C4-2B (cell line): ENCODE data around the gene HSP90AA1.

Experiments used
- H3K27ac ChIP-seq: fragments of 450-650 bp; 2 replicates; pipeline ENCODE4 v1.5.1; 2017
- ZFX ChIP-seq: fragments of 450-650 bp; IDR thresholded peaks from 2 replicates; pipeline ENCODE4 v1.6.1; 2017
- TF ChIP-seq, protein P1 (sequence below): fragments of 450-650 bp; conservative IDR thresholded peaks from 2 replicates; pipeline ENCODE4 v1.5.1; 2017; ENCODE audit warnings: mild to moderate bottlenecking

HSP90AA1 gene

DNA sequence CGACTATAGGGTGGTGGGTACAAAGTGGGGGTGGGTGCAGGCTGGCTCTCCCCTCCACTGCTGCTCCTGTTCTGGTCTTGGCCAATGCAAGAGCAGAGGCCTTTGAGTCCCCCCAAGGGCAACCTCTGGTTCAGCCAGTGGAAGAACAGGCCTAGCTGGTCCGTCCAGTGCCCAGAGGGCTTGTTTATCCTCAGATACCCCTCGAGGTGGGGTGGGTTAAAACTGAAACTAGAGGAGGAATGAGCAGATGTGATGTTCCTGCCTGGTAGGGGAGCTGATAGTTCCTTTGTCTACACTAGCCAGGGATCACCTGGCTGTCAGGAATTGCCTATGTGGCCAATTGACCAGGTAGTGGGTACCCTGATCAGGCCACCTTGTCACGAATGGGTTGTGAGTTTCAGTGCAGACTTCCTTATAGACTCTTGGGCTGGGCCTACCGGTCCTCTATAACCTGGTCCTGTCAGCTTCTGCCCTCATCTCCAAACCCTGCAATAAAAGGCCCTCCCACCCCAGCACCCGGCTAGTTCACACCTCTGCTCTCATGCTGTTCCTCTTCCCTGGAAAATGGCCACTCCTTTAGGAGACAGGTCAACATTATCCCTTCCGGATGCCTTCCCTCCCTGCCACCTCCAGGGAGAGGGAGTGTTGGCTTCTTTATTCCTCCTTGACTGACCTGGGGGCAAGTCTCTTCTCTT is 10.7 kb upstream of the HSP90AA1 start:
- peak overlapping the region; percentile 45 for H3K27ac ChIP-seq
- TF ChIP-seq, protein P1, sequence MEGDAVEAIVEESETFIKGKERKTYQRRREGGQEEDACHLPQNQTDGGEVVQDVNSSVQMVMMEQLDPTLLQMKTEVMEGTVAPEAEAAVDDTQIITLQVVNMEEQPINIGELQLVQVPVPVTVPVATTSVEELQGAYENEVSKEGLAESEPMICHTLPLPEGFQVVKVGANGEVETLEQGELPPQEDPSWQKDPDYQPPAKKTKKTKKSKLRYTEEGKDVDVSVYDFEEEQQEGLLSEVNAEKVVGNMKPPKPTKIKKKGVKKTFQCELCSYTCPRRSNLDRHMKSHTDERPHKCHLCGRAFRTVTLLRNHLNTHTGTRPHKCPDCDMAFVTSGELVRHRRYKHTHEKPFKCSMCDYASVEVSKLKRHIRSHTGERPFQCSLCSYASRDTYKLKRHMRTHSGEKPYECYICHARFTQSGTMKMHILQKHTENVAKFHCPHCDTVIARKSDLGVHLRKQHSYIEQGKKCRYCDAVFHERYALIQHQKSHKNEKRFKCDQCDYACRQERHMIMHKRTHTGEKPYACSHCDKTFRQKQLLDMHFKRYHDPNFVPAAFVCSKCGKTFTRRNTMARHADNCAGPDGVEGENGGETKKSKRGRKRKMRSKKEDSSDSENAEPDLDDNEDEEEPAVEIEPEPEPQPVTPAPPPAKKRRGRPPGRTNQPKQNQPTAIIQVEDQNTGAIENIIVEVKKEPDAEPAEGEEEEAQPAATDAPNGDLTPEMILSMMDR = no peak
- TF ChIP-seq ZFX = no peak

DNA sequence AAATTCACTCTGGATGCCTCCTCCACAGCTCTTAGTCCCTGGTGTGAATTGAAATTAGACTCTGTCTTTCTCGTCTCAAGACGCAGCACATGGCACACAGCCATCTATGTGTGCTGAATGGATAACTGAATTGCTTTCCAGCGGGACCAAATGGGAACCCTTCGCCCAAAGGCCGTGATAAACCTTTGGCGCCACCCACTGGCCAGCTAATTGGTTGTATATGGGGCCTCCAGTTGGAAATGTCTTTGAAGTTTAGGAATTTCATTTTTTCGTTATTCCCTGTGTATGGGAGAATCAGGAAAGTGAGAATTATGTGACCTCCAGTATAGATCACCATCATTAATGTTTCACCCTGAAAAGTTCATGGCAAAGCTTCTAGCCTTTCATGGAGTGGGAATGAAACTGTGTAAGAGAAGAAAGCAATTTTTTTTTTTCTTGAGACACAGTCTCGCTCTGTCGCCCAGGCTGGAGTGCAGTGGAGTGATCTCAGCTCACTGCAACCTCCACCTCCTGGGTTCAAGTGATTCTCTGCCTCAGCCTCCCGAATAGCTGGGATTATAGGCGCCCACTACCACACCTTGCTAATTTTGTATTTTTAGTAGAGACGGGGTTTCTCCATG is 9.8 kb upstream of the HSP90AA1 start:
- peak overlapping the region; percentile 45 for H3K27ac ChIP-seq
- no peak for TF ChIP-seq ZFX
- TF ChIP-seq, protein P1 = peak; percentile 96

DNA sequence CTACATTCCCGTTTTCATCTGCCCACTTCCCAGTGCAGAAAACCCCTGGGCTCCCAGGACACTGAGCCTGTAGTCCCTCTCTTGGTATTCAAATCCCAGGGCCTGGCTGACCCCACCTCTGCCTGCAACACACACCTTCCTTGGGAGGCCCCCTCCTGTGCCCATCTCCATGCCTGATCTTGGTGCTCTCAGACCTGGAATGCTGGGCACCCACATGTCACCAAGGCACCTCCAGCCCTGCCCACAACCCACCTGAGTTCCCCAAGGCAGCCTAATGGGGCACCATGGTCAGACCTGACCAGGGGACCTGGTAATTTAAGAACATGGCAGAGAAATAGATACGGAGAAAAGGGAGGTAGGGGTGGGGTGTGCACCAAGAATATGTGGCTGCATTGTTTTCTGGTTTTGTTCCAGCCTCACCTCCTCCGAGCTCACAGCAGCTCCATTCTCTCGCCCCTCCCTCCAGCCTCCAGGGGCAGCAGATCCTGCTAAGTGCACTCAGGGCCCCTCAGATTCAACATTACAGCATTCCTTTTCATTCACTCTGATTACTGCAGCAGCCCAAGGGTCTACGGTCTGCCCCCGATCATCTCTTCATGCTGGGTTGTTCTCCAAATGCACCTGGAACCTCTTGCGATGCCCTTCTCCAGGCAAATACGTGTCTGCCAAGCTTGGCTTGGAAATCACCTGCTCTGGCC is 9.2 kb upstream of the HSP90AA1 start:
- peak overlapping the region; percentile 5; the same call in 1 of the 2 replicates for H3K27ac ChIP-seq
- TF ChIP-seq, protein P1 = no peak
- no peak for TF ChIP-seq ZFX

DNA sequence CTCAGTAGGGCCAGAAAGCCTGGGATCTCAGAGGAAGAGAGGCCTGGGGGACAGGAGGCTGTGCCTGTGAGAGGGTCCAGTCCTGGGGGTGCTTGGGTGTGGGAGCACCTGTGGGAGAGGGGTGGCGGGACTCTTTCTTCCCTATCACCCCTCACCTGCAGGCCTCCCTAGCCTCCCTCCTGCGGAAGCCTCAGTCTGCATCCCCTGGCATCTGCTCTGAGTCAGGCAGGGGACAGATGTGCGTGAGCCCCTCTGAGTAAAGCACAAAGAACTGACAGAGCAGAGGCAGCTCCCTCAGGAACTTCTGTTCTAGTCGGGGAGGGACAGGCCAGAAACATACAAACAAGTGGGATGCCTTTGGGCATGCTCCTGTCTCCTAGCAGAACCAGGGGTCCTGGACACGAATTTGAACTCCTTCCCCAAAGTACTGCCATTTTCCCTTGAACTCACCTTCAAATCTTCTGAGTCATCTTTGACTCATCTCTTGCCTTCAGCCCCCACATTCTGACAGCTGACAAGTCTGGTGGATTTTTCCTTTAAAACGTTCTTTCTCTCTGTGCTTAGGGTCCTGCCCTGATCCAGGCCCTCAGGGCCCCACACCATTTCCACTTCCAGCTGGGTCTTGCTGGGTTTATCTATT is 8.5 kb upstream of the HSP90AA1 start:
- H3K27ac ChIP-seq = peak overlapping the region; percentile 5; the same call in 1 of the 2 replicates
- no peak for TF ChIP-seq ZFX
- TF ChIP-seq, protein P1 = no peak

DNA sequence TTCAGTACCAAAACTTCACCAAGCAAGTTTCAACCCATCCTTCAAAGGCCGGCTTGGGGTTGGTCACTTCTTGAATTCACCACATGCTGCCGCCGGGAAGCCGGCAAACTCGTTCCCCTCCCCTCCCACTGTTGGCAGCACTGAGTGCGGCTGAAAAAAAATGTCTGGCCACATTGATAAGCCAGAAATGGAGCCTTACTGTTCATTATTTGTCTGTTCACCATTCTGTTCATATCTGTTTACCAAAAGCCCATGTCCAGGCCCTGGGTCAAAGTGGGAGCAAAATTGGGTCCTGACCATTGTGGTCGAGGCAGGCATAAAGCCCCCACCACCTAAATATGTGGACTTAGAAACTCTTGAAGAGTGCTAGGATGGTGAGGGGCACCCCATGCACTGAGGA is 7.3 kb upstream of the HSP90AA1 start:
- no peak overlapping the region for H3K27ac ChIP-seq
- TF ChIP-seq, protein P1 = no peak; the same call in 1 of the 2 replicates
- TF ChIP-seq ZFX = no peak

DNA sequence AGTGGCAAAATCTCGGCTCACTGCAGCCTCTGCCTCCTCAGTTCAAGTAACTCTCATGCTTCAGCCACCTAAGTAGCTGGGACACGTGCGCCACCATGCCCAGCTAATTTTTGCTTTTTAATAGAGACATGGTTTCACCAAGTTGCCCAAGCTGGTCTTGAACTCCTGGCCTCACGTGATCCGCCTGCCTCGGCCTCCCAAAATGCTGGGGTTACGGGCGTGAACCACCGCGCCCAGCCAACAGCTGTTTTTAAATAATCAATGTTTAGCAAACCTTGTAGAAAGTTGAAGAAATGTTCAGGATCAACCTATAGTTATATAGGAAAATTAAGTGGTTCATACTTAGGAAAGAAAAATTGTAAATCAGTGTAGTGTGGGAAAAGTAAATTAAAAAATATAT is 6.0 kb upstream of the HSP90AA1 start:
- no peak overlapping the region for H3K27ac ChIP-seq
- TF ChIP-seq, protein P1 = no peak
- TF ChIP-seq ZFX = no peak
